Endothelial cell (in vitro differentiated cells): ENCODE data around the gene MASP1. TPM values are rescaled to one million over a fixed set of nuclear protein-coding genes. Genes with fewer than 3 reads are reported as not detected.
A peak's percentile ranks its signal among the peaks of the same experiment; 100 is the strongest.
"Not testable (repeated sequence)": the region's sequence is repeated elsewhere in the genome, so short reads cannot be mapped to it uniquely, and the experiment has no call there.

Source experiments
- DNase-seq: peaks from one replicate; pipeline ENCODE4 v3.0.0; 2021; ENCODE audit warnings: low spot score
- H3K27ac Mint-ChIP-seq: one replicate; pipeline ENCODE4 v1.8.0; 2021; ENCODE audit warnings: mixed read lengths, inconsistent platforms; ENCODE audit not compliant: unreplicated experiment
- H3K27me3 Mint-ChIP-seq: one replicate; pipeline ENCODE4 v1.8.0; 2021; ENCODE audit warnings: mild to moderate bottlenecking, moderate library complexity, mixed read lengths, inconsistent platforms; ENCODE audit not compliant: unreplicated experiment
- H3K36me3 Mint-ChIP-seq: one replicate; pipeline ENCODE4 v1.8.0; 2021; ENCODE audit warnings: mild to moderate bottlenecking, low read depth, mixed read lengths, inconsistent platforms; ENCODE audit not compliant: unreplicated experiment
- H3K4me1 Mint-ChIP-seq: one replicate; pipeline ENCODE4 v1.8.0; 2021; ENCODE audit warnings: mild to moderate bottlenecking, mixed read lengths, inconsistent platforms; ENCODE audit not compliant: unreplicated experiment
- H3K4me3 Mint-ChIP-seq: one replicate; pipeline ENCODE4 v1.8.0; 2021; ENCODE audit warnings: mild to moderate bottlenecking, mixed read lengths, inconsistent platforms; ENCODE audit not compliant: unreplicated experiment
- H3K9me3 Mint-ChIP-seq: one replicate; pipeline ENCODE4 v1.8.0; 2021; ENCODE audit warnings: mixed read lengths, inconsistent platforms; ENCODE audit not compliant: unreplicated experiment
- total RNA-seq: library from RNA; stranded (reverse); fragmentation: NEBNext Ultra II Directional; extraction: Animal tissue kit (Norgen Biotek cat#: 25700); gene quantifications from one replicate; pipeline ENCODE4 v1.2.1, GENCODE V29; 2021; ENCODE audit not compliant: unreplicated experiment
- TF ChIP-seq, protein P1 (sequence below): fragments of 200-600 bp; sonication (generic); IDR thresholded peaks from one replicate; pipeline ENCODE4 v1.5.0; 2021; ENCODE audit warnings: antibody characterized with exemption; ENCODE audit not compliant: unreplicated experiment

MASP1 gene
- total RNA-seq, 1 donor from 2014 or later: 0.56 TPM

DNA sequence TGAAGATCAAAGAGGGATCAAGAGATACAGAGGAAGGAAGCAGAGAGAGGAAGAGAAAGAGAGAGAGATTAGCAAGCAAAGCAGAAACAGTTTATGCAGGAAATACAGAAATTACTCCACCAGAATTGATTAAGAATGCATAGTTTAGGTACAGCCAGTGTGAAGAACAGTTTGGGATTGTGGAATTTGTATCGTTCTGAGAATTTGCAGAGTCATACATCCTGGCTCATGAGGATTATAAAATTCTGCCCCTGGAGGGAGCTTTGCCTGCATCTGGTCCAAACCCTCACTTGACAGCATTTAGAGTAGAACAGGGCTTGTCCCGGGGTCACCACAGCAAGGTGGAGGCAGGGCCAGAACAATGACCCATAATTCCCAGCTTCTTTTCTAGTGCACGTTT is 44.1 kb downstream of the MASP1 start:
- Mint-ChIP-seq H3K4me3 (no peak overlapping the region), H3K9me3 (no peaks in the 10 kb centered on the region), H3K27me3 (peaks cover 2% of the 10 kb centered on the region), H3K27ac (peak overlapping the region; percentile 52), H3K4me1 (peaks cover 4% of the 10 kb centered on the region), H3K36me3 (no peaks in the 10 kb centered on the region)
- no peak for DNase-seq
- TF ChIP-seq, protein P1, sequence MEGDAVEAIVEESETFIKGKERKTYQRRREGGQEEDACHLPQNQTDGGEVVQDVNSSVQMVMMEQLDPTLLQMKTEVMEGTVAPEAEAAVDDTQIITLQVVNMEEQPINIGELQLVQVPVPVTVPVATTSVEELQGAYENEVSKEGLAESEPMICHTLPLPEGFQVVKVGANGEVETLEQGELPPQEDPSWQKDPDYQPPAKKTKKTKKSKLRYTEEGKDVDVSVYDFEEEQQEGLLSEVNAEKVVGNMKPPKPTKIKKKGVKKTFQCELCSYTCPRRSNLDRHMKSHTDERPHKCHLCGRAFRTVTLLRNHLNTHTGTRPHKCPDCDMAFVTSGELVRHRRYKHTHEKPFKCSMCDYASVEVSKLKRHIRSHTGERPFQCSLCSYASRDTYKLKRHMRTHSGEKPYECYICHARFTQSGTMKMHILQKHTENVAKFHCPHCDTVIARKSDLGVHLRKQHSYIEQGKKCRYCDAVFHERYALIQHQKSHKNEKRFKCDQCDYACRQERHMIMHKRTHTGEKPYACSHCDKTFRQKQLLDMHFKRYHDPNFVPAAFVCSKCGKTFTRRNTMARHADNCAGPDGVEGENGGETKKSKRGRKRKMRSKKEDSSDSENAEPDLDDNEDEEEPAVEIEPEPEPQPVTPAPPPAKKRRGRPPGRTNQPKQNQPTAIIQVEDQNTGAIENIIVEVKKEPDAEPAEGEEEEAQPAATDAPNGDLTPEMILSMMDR: no peak

DNA sequence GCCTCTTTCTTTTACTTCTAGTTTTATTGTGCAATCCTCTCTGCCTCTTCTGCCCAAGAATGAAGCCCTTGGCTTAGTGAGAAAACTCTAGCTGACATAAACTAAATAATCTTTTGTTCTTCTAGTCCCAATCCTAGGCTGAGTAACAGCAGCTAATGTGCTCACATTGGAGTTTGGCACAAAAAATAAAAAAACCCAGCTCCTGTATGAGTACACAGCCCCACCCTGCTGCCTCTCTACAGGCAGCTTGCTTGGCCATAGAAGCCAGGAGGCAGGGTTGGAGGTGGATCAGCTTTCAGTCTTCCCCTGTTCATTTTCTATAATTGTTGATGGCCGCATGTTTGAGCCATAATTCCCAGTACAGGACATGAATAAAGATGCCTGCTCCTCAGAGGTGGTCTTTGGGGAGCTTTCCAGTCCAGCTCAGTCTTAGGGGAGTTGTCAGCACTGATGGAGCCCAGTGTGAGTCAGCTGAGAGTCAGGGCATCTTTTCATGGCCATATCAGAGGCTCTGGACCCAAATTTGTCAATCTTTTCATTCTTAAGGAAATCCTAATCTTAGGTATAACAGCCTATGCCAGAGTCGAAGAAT is 47.5 kb downstream of the MASP1 start:
- Mint-ChIP-seq H3K27ac (no peak overlapping the region), H3K4me3 (no peak overlapping the region), H3K4me1 (peaks cover 4% of the 10 kb centered on the region), H3K9me3 (no peaks in the 10 kb centered on the region), H3K27me3 (peaks cover 2% of the 10 kb centered on the region), H3K36me3 (no peaks in the 10 kb centered on the region)
- DNase-seq: no peak
- TF ChIP-seq, protein P1: no peak

DNA sequence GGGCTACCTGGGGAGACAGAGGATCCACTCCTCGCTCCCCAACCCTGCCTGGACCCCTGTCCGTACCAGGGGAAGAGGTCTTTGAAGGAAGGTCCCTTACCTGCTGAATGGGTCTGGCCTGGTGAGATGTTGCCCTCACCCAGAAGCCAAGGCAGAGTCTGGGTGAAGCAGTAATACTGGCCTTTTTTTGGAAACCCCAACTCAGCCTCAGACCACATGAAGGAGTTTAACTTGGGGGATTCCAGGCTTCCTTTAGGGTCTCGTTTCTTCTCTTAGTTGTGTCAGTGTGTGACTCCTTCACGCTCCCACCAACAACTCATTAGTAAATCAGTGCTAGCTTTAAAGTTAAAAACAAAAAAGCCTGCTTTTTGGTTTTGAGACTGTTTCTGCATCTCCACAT is 48.6 kb downstream of the MASP1 start:
- TF ChIP-seq, protein P1: no peak
- Mint-ChIP-seq H3K27me3 (peaks cover 2% of the 10 kb centered on the region), H3K36me3 (no peaks in the 10 kb centered on the region), H3K4me3 (no peak overlapping the region), H3K4me1 (peaks cover 4% of the 10 kb centered on the region), H3K9me3 (no peaks in the 10 kb centered on the region), H3K27ac (no peak overlapping the region)
- no peak for DNase-seq

DNA sequence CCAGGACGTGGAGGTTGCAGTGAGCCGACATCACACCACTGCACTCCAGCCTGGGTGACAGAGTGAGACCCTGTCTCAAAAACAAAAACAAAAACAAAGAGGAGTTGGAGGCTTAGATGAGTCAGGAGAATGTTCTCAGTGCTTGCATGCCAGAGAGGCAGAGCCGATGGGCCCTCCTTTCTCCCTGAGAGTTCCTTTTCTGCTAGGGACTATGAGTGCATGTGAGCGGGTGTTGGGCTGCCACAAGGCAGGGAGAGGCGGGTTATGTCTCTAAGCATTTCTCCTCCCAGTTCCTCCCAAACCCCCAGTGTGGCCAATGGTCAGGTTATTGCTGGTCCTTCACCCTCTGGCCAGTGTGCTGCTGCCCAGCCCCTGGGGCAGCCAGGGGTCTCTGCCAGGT is 49.1 kb downstream of the MASP1 start:
- Mint-ChIP-seq H3K9me3 (no peaks in the 10 kb centered on the region), H3K4me3 (no peak overlapping the region), H3K27ac (no peak overlapping the region)

DNA sequence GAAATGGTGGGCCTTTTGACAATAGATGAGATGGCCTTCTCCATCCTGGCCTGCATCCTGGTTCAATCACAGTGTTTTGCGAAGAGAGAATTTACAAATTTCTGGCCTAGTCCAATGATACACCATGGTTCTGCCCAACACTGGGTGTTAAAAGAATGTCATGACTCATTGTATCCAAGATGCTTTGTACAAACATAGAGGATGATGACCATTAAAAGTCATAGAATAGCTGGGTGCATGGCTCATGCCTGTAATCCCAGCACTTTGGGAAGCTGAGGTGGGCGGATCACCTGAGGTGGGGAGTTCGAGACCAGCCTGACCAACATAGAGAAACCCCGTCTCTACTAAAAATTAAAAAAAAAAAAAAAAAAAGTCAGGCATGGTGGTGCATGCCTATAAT is 52.7 kb downstream of the MASP1 start:
- not testable (repeated sequence) for H3K36me3 Mint-ChIP-seq, H3K4me3 Mint-ChIP-seq, DNase-seq, H3K4me1 Mint-ChIP-seq, H3K27ac Mint-ChIP-seq, H3K9me3 Mint-ChIP-seq, H3K27me3 Mint-ChIP-seq

More for the DNA sequence above, 49.1 kb downstream of the MASP1 start:
- TF ChIP-seq, protein P1: no peak
- Mint-ChIP-seq H3K4me1 (peaks cover 3% of the 10 kb centered on the region), H3K27me3 (peaks cover 2% of the 10 kb centered on the region), H3K36me3 (no peaks in the 10 kb centered on the region)
- no peak for DNase-seq
